RWPE2 (cell line): ENCODE results near the gene RNLS.

Experiments used
- ATAC-seq: fragments of 200-7000 bp; cut with Tn5 transposase; 3 replicates; pipeline ENCODE4 v1.9.1; 2021; ENCODE audit warnings: low read depth
- DNase-seq: peaks from one replicate; pipeline ENCODE4 v3.0.0-alpha.2; 2020; ENCODE audit warnings: low spot score
- H3K27ac ChIP-seq: fragments of 450-650 bp; 2 replicates; pipeline ENCODE4 v1.5.1; 2017; ENCODE audit warnings: mild to moderate bottlenecking; ENCODE audit not compliant: poor library complexity, severe bottlenecking
- H3K27me3 ChIP-seq: fragments of 250-450 bp; sonication (Bioruptor Pico); 2 replicates; pipeline ENCODE4 v1.5.1; 2021; ENCODE audit warnings: mild to moderate bottlenecking, moderate library complexity; ENCODE audit not compliant: insufficient read depth, poor library complexity, severe bottlenecking
- H3K36me3 ChIP-seq: fragments of 250-450 bp; sonication (Bioruptor Pico); 2 replicates; pipeline ENCODE4 v1.5.1; 2020; ENCODE audit warnings: low read depth, mild to moderate bottlenecking, moderate library complexity
- H3K4me1 ChIP-seq: fragments of 250-450 bp; sonication (Bioruptor Pico); 2 replicates; pipeline ENCODE4 v1.5.1; 2021; ENCODE audit warnings: mild to moderate bottlenecking, moderate library complexity; ENCODE audit not compliant: insufficient read depth, poor library complexity, severe bottlenecking
- H3K4me3 ChIP-seq: fragments of 250-450 bp; sonication (Bioruptor Pico); 2 replicates; pipeline ENCODE4 v1.5.1; 2021; ENCODE audit warnings: mild to moderate bottlenecking, moderate library complexity; ENCODE audit not compliant: severe bottlenecking
- H3K9me3 ChIP-seq: fragments of 250-450 bp; sonication (Bioruptor Pico); 2 replicates; pipeline ENCODE4 v1.5.1; 2021; ENCODE audit warnings: mild to moderate bottlenecking, moderate library complexity; ENCODE audit not compliant: severe bottlenecking
- CTCF ChIP-seq: fragments of 450-650 bp; IDR thresholded peaks from one replicate; pipeline ENCODE4 v1.5.1; 2017; ENCODE audit warnings: mild to moderate bottlenecking, moderate library complexity; ENCODE audit not compliant: poor library complexity, severe bottlenecking

RNLS gene

GRCh38 chr10:88383276-88383675 is 199.8 kb downstream of the RNLS start:
- ATAC-seq (no peak), DNase-seq (no peak)
- Histone ChIP-seq H3K27me3 (no peaks in the 10 kb centered on the region), H3K4me1 (peaks cover 24% of the 10 kb centered on the region), H3K9me3 (no peaks in the 10 kb centered on the region), H3K27ac (no peak overlapping the region), H3K36me3 (no peaks in the 10 kb centered on the region), H3K4me3 (no peak overlapping the region)
- TF ChIP-seq CTCF: no peak

- DNase-seq (no peak), ATAC-seq (no peak)
- Histone ChIP-seq H3K27ac (no peak overlapping the region), H3K9me3 (no peaks in the 10 kb centered on the region), H3K4me3 (no peak overlapping the region), H3K27me3 (no peaks in the 10 kb centered on the region), H3K4me1 (peaks cover 24% of the 10 kb centered on the region), H3K36me3 (no peaks in the 10 kb centered on the region)
- TF ChIP-seq CTCF: no peak
Measured at GRCh38 chr10:88382699-88383098, 200.4 kb downstream of the RNLS start.

- ATAC-seq: peak; percentile 56; the same call in 1 of the 3 replicates
- no peaks in the 10 kb centered on the region for H3K4me1 ChIP-seq
- H3K36me3 ChIP-seq: no peaks in the 10 kb centered on the region
- H3K4me3 ChIP-seq: no peak overlapping the region
- no peak for TF ChIP-seq CTCF
- H3K27ac ChIP-seq: no peak overlapping the region
- H3K27me3 ChIP-seq: no peaks in the 10 kb centered on the region
- H3K9me3 ChIP-seq: no peaks in the 10 kb centered on the region
- DNase-seq: no peak
Measured at GRCh38 chr10:88379575-88379974, 203.5 kb downstream of the RNLS start.

- Histone ChIP-seq H3K4me1 (no peaks in the 10 kb centered on the region), H3K36me3 (no peaks in the 10 kb centered on the region), H3K27ac (no peak overlapping the region), H3K4me3 (no peak overlapping the region), H3K9me3 (no peaks in the 10 kb centered on the region), H3K27me3 (no peaks in the 10 kb centered on the region)
- no peak for DNase-seq
- TF ChIP-seq CTCF: no peak
- ATAC-seq: no peak
Measured at GRCh38 chr10:88377510-88377909, 205.6 kb downstream of the RNLS start.

GRCh38 chr10:88374392-88375175 is 208.5 kb downstream of the RNLS start:
- no peak for ATAC-seq
- TF ChIP-seq CTCF: no peak
- no peaks in the 10 kb centered on the region for H3K4me1 ChIP-seq

More at GRCh38 chr10:88374392-88375175, 208.5 kb downstream of the RNLS start:
- no peak overlapping the region for H3K27ac ChIP-seq
- no peaks in the 10 kb centered on the region for H3K27me3 ChIP-seq
- H3K9me3 ChIP-seq: no peaks in the 10 kb centered on the region
- no peaks in the 10 kb centered on the region for H3K36me3 ChIP-seq
- no peak overlapping the region for H3K4me3 ChIP-seq
- DNase-seq: no peak
